Measurements from ENCODE around the gene SERINC3.
A peak's percentile ranks its signal among the peaks of the same experiment; 100 is the strongest.
"Not testable (repeated sequence)": the region's sequence is repeated elsewhere in the genome, so short reads cannot be mapped to it uniquely, and the experiment has no call there.

Gene SERINC3

GRCh38 chr20:44521484-44522481 is at the start of gene SERINC3:
SERINC3 (minus strand) TSS chr20:44522070; CDS start chr20:44521951, 119 bp downstream.
- peak; percentile 99 for ATAC-seq
- DNase-seq = peak; percentile 98

GRCh38 chr20:44571362-44571988 is 49.6 kb upstream of the SERINC3 start:
- no peak for DNase-seq
- no peak for ATAC-seq

- DNase-seq (no peak), ATAC-seq (no peak)
Observed at GRCh38 chr20:44570367-44570766, 48.5 kb upstream of the SERINC3 start.

- DNase-seq = no peak
- no peak for ATAC-seq
Observed at GRCh38 chr20:44566811-44567210, 44.9 kb upstream of the SERINC3 start.

GRCh38 chr20:44566018-44566417 is 44.1 kb upstream of the SERINC3 start:
- no peak for DNase-seq
- ATAC-seq = no peak

- DNase-seq (no peak), ATAC-seq (no peak)
Observed at GRCh38 chr20:44561876-44562275, 40.0 kb upstream of the SERINC3 start.

- not testable (repeated sequence) for DNase-seq, ATAC-seq
Observed at GRCh38 chr20:44560818-44561217, 38.9 kb upstream of the SERINC3 start.

- ATAC-seq (no peak), DNase-seq (no peak)
Observed at GRCh38 chr20:44560229-44560628, 38.4 kb upstream of the SERINC3 start.

GRCh38 chr20:44559302-44559701 is 37.4 kb upstream of the SERINC3 start:
- ATAC-seq = no peak
- DNase-seq = no peak

GRCh38 chr20:44552950-44553908 is 31.4 kb upstream of the SERINC3 start:
- DNase-seq = no peak
- peak; percentile 40 for ATAC-seq

GRCh38 chr20:44552568-44552949 is 30.7 kb upstream of the SERINC3 start:
- no peak for ATAC-seq
- DNase-seq = no peak

GRCh38 chr20:44552050-44552449 is 30.2 kb upstream of the SERINC3 start:
- ATAC-seq = no peak

GRCh38 chr20:44549123-44549522 is 27.3 kb upstream of the SERINC3 start:
- ATAC-seq (no peak), DNase-seq (no peak)

More at GRCh38 chr20:44552050-44552449, 30.2 kb upstream of the SERINC3 start:
- no peak for DNase-seq

- ATAC-seq = no peak
- no peak for DNase-seq
Observed at GRCh38 chr20:44547419-44547818, 25.5 kb upstream of the SERINC3 start.

- DNase-seq (no peak), ATAC-seq (no peak)
Observed at GRCh38 chr20:44544263-44544662, 22.4 kb upstream of the SERINC3 start.

- ATAC-seq (no peak), DNase-seq (no peak)
Observed at GRCh38 chr20:44543358-44543757, 21.5 kb upstream of the SERINC3 start.

- no peak for ATAC-seq
- no peak for DNase-seq
Observed at GRCh38 chr20:44542890-44543289, 21.0 kb upstream of the SERINC3 start.

GRCh38 chr20:44541992-44542391 is 20.1 kb upstream of the SERINC3 start:
- ATAC-seq = no peak
- no peak for DNase-seq

- DNase-seq = no peak
- ATAC-seq = no peak
Observed at GRCh38 chr20:44540834-44541233, 19.0 kb upstream of the SERINC3 start.

GRCh38 chr20:44537993-44538392 is 16.1 kb upstream of the SERINC3 start:
- ATAC-seq (no peak), DNase-seq (no peak)

- no peak for DNase-seq
- no peak for ATAC-seq
Observed at GRCh38 chr20:44536175-44536574, 14.3 kb upstream of the SERINC3 start.

GRCh38 chr20:44533928-44534327 is 12.1 kb upstream of the SERINC3 start:
- no peak for ATAC-seq
- DNase-seq = no peak
